Stimulated activated CD4-positive, alpha-beta T cell treated with anti-CD3 and anti-CD28 coated beads, Interleukin-15, amount 100 ng/mL, for 1 hour (primary cell): ENCODE measurements around the gene NUBP2.
A peak's percentile ranks its signal among the peaks of the same experiment; 100 is the strongest.

Experiments used
- DNase-seq, 2 donors: peaks; one replicate each; pipeline ENCODE4 v3.0.0-alpha.2; 2020; ENCODE audit warnings: low read depth in 1 of 2, low spot score in 1 of 2

Gene NUBP2

DNA sequence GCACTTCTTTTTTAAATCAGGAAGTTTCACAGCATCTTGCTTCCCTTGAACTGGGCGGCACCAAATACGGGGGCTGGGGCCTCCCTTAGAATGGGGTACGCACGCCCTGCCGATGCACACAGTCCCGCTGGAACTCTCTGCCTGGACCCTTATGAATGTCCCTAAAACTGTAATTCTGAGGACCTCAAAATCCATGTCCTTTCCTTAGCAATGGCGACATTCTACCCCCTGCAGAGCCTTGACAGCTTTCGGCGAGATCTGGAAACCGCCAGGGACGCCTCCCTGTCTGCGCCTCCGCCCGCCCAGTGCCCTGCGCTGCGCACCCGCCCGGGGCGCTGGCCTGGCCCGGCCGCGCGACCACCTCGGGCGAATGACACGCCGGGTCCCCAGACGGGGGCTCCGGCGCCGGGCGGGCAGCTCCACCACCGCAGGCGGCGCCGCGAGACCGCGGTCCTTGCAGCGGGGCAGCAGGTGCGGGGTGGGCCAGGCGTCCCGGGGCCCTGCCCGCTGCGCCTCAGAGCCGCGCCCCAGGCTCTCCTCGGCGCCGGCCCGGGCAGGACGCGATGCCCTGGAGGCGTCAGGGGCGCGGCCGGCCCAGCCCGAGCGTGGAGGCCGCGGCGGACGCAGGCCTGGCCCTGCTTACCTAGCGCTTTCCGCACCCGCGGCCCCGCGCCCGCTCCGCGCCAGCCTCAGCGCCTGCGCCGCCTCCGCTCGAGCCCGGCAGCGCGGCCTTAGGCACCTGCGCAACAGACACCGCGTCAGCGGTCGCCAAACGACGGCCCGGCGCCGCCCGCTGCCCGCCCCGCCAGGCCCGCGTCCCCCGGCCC, 43.3 kb downstream of the NUBP2 start:
- peak; percentile 56 to 64 for DNase-seq

DNA sequence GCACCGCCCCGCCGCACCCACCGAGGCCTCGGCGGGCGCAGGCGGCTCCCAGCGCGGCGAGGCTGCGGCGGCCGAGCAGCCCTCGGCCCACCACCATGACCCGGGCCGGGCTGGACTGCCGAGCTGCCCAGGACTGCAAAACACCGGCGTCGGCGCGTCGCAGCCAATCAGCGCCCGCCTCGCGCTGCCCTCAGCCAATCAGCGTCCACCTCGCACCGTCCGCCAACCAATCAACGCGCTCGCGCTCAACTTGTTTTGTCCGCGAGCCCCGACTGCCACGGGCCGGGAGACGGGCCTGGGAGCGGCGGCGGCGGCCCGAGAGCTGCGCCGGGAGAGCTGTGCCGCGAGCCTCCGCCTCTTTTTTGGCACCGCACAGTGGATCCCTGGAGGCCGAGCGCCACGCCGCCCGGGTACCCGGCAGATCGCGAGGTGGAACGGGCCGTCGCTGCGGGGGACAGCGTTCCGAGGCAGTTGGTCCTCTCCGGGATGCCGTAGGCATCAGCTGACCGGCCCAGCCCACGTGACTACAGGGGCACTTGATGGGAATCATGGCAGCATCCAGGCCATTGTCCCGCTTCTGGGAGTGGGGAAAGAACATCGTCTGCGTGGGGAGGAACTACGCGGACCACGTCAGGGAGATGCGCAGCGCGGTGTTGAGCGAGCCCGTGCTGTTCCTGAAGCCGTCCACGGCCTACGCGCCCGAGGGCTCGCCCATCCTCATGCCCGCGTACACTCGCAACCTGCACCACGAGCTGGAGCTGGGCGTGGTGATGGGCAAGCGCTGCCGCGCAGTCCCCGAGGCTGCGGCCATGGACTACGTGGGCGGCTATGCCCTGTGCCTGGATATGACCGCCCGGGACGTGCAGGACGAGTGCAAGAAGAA, 44.2 kb downstream of the NUBP2 start, which contains the start of the genes FAHD1 and HAGH:
TSS of gene FAHD1 (plus strand) at position 516 of the 883 bp plus-strand sequence. CDS start at position 549, 33 bp downstream.
TSS of gene HAGH (minus strand) at position 135 of the 883 bp plus-strand sequence. CDS start at position 97, 38 bp downstream.
- peak; percentile 81 to 88 for DNase-seq

DNA sequence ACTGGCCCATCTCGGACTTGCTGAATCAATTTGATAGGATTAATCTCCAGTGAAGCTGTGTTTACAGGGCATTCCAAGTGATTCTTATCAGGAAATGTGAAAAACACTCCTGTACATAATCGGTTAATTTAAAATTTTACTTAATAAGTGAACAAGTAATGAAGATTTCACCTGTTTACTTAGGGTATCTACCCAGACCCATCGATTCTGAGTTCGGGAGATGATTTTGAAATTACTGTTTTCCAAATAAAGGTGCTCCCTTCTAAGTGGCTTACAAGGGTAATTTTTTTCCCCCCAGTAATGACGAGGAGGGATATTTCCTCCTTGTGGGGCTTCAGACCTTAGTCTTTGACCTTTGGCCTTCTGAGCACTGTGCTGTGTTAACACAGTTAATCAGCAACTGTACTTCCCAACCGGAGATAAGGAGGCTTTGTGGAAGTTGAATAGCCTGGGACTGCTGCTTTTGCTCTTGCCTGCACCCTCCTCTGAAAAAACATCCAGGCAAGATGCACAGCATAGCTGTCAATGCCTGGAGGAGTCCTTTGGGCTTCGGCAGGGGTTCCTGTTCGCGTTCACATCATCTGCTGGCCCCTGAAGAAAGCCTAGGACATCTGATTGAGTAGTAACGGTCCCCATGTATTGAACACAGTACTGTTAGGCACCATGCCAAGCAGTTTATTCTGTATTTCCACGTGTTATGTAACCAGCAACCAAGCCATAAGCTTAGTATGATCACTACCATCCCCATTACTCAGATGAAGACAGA, 46.1 kb downstream of the NUBP2 start:
- no peak for DNase-seq

DNA sequence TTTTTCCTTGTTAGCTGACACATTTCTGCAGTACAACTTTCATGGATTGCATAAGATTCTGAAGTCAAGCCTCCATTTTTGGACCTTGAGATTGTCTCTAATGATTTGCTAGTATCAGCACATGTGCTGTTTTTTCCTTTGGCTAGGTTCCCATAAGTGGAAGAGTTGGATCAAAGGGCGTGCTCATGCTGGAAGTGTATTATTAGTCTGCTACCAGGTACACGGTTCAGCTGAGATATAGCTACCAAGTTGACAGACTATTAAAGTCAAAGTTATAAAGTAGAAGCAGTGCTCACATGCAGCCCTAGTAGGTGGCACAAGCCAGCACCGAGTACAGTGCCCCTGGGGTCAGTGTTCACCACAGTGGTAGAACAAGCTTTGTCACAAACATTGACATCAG, 47.5 kb downstream of the NUBP2 start:
- DNase-seq = no peak

DNA sequence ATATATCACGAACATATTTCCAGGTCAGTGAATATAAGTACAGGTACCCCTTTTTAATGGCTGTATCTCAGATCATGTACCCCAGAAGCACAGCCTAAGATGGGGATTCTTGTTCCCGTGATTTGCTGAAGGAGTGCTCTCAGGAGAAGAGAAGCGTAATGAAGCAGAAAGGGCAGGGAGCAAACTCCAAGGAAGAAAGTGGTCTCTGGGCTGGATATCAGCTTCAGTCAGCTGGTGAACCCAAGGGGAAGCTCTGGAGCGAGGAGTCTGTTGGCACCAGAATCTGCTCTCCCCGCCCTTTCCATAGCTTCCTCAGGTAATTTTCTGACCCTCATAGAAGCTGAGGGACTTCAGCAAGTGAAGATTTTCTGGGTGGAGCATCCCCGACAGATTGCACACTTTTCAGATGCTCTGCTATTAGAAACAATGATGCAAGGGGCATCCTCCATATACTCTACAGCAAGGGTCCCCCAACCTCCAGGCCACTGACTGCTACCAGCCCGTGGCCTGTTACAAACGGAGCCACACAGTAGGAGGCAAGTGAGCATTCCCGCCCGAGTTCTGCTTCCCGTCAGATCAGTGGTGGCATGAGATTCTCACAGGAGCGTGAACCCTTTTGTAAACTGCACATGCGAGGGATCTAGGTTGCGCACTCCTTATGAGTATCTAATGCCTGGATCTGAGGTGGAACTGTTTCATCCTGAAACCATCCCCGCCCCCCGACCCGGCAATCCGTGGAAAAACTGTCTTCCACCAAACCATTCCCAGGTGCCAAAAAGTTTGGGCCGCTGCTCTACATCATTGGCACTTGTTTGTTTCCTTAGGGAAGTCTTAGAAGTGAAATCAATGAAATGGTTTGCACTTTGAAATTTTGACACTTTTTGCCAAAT, 48.7 kb downstream of the NUBP2 start:
- no peak for DNase-seq

DNA sequence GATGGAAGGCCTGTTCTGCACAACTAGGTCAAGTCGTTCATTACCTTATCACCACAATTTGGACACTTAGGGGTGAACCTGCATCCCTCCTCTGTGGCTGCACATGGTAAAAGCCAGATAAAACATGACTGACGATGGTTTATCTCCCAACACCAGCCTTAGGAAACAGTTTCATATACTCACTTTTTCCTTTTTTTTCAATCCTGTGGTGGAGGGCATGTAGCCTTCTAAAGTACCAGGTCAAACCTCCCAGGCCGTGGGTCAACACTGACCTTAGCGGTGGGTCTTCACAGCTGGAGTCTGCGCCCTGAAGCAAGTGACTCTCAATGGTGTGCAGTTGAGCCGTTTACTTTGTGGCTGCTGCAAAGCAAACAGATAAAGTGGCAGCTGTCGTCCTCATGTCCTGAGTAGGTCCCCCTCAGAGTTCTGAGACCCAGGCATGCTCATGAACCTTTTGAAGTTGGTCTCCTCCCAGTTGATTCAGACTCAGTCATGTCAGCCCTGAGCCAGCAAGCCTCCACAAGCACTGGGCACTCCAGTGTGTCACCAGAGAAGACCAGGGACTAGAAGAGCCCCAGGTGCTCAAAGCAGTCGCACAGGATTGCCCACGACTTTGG, 50.2 kb downstream of the NUBP2 start:
- DNase-seq = no peak

DNA sequence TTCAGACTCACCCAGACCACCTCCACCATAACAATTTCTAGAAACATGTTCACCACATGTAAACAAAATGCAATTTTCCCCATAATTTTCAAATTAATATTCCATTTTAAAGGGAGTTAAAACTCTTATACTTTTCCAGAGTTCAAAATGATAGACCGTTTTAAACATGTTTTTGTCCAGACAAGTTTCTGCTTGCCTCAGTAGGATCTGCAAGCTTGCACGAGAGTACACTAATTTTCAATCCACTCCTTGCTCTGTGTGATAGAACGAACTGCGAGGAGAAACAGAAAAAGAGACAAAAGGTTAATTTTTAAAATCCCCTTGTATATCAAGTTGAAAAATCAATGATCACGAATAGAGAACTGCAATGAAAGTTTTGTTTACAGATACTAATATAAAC, 51.3 kb downstream of the NUBP2 start:
- no peak for DNase-seq
